Stimulated activated CD4-positive, alpha-beta T cell treated with anti-CD3 and anti-CD28 coated beads, Interleukin-1b, Interleukin-23, amount 100 ng/mL, for 4 hours (primary cell): ENCODE data around the gene GFM2.
"Not testable (repeated sequence)": the region's sequence is repeated elsewhere in the genome, so short reads cannot be mapped to it uniquely, and the experiment has no call there.

ENCODE experiments used
- DNase-seq, 2 donors: peaks; one replicate each; pipeline ENCODE4 v3.0.0-alpha.2; 2020; ENCODE audit warnings: low read depth in 2 of 2

Gene GFM2

GRCh38 chr5:74722271-74722670 lies 44.6 kb downstream of the GFM2 start:
- no peak for DNase-seq

DNA sequence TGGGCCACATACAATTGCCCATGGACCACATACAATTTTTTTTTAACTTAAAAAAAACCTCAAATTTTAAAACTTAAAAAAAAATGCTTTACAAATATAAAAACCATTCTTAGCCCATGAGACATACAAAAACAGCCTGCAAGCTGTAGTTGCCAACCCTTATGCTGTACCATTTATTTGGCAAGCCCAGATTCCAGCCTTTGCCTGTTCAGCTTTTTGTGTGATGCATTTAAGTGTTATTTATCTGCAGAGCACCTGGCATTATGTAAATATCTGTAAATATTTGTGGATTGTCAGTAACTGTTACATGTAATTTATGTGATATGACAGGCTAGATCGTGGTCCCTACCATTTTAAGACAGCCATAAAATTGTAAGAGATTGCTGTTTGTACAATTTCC lies 49.3 kb downstream of the GFM2 start:
- no peak for DNase-seq

DNA sequence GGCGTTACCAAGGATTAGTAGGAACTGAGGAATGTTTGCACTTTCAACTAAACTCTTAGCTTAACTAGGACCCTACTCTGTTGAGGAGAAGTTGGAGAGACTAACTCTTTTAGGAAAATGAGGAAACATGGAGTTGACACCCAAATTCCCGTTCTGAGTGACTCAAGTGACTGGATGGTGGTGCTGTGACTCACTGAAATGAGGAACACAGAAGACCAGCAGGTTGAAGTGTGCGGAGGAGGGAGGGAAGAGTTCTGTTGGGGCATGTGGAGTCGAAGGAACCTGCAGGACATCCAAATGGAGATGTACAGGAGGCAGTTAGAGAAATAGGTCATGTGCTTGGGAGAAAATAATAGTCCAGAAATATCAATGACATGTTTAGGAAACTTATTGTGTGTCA lies 73.7 kb downstream of the GFM2 start:
- no peak for DNase-seq

GRCh38 chr5:74686962-74687751 lies 79.8 kb downstream of the GFM2 start:
- no peak for DNase-seq

DNA sequence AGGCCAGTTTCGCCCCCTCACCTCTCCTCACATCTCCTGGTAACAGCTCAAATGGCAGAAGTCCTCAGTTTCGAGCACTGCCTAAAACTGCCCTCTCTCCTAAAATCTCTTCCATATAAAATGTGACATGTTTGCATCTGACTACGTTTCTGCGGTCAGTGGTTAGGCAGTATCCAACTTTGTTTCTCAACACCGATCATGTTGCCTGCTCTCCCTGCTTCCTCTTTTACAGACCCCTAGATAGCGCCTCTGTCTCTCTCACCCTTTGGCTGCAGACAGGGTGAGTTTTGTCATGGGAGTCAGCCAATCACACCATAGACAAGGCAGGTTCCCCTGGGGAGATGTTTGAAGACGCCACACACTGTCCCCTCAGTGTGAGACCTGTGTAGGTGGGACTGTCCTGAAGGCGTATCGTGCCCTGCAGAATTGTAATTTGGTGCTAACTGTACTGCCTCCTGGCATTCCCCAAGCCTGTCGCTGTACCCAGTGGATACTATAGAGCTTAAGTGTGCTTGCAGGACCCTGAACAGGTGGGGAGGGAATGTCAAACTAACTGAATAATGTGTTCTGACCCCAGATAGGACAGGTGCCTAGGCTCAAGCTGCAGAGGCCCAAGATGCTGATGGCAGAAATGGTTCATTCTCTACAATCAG lies 80.8 kb downstream of the GFM2 start:
- DNase-seq: no peak

- peak; percentile 76 to 83 for DNase-seq
Measured at GRCh38 chr5:74684900-74685851, 81.7 kb downstream of the GFM2 start, which contains the start of gene HEXB. HEXB (plus strand) TSS chr5:74685233; CDS start chr5:74685261, 28 bp downstream.

DNA sequence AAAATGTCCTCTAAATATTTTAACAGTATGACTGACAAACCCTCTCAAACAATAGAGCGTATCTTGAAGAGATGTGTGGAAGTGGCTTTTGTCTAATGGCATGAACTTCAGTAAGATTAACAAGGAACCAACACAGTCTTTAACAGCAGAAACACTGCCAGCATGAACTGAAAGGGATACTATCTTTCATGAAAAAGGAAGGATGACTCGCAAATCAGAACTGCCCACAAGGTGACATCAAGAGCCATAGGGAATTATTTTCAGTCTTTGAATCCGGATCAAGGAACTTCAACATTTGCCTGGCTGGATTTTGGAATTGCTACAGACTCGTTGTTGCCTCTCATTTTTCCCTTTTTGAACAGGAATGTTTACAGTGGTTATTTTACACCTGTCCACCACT lies 87.0 kb downstream of the GFM2 start:
- no peak for DNase-seq

GRCh38 chr5:74679300-74679699 lies 87.6 kb downstream of the GFM2 start:
- DNase-seq: not testable (repeated sequence)

GRCh38 chr5:74678123-74678522 lies 88.8 kb downstream of the GFM2 start:
- DNase-seq: not testable (repeated sequence)

GRCh38 chr5:74676466-74676865 lies 90.5 kb downstream of the GFM2 start:
- not testable (repeated sequence) for DNase-seq

GRCh38 chr5:74673011-74673790 lies 93.7 kb downstream of the GFM2 start:
- DNase-seq: no peak

DNA sequence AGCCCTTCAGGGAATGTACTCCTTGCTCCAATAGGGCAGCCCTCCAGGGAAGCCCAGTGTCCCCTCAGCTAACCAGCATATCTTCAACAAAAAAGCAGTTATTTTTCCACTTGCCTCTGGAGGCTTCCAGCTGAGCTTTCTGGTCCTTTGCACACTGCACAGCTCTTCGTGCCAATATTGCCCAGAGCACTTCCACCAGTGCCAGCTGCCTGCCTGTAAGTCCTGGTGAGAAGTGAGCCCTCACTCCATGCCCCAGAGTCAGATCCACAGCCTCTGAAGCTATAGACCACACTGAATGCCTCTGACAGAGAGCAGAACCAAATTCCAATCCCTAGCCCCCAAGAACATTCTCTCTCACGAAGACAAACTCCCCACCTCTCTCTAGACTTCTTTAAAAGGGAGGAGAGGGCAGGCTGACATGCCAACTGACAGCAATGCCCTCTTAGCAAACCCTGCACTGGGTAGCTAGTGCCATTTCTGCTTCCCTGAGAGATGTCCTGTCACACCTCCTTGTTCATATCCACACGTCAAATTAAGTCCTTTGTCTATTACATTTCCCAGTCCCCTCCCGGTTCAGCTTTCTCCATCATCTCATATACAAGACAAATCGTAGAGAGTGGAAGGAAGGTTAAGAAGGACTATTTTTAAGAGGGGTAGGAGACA lies 94.6 kb downstream of the GFM2 start:
- DNase-seq: no peak
